Prostate gland (tissue), 2 donors: ENCODE data around the gene MRPL39. TPM values are rescaled to one million over a fixed set of nuclear protein-coding genes. Genes with fewer than 3 reads are reported as not detected.

ENCODE experiments used
- DNase-seq: peaks from one replicate; pipeline ENCODE4 v3.0.0-alpha.2; 2019; ENCODE audit warnings: low spot score
- H3K27ac ChIP-seq, 2 donors: fragments of 200-600 bp; sonication (generic); 2 replicates each; pipeline ENCODE4 v1.5.1; 2017 to 2019
- H3K27me3 ChIP-seq: fragments of 200-600 bp; sonication (generic); replicated peaks from 2 replicates; pipeline ENCODE4 v1.5.1; 2019; ENCODE audit not compliant: insufficient read depth
- H3K36me3 ChIP-seq, 2 donors: fragments of 200-600 bp; sonication (generic); 1 replicate in 1 of 2; 2 replicates in 1 of 2; pipeline versions ENCODE4 v1.5.1 to v1.8.1; 2017 to 2019
- H3K4me1 ChIP-seq: fragments of 200-600 bp; sonication (generic); replicated peaks from 2 replicates; pipeline ENCODE4 v1.5.1; 2019
- H3K4me3 ChIP-seq, 2 donors: fragments of 200-600 bp; sonication (generic); 2 replicates each; pipeline ENCODE4 v1.5.1; 2017 to 2019
- H3K9me3 ChIP-seq: fragments of 200-600 bp; sonication (generic); 2 replicates; pipeline ENCODE4 v1.5.1; 2017
- POLR2A ChIP-seq: fragments of 450-650 bp; IDR thresholded peaks from one replicate; pipeline ENCODE4 v1.6.1; 2016; ENCODE audit warnings: antibody characterized with exemption, mild to moderate bottlenecking
- POLR2AphosphoS5 ChIP-seq: sonication (generic); formaldehyde crosslinking; IDR thresholded peaks from one replicate; pipeline ENCODE4 v1.6.1; 2017; ENCODE audit warnings: antibody characterized with exemption
- WGBS: methylation state at CpG from one replicate; pipeline ENCODE4 v1.1.5; 2018; 5-methylcytosine and 5-hydroxymethylcytosine counted together
- intact Hi-C: fragments of 100-400 bp; cut with DNase I; formaldehyde crosslinking; loops from one replicate; pipeline ENCODE4 v1.14.2; 2022
- total RNA-seq, 2 donors: library from RNA; depleted of rRNA; stranded (reverse); fragments of >200 nt; gene quantifications; one replicate each; pipeline ENCODE4 v1.1.0, GENCODE V29; 2016
- TF ChIP-seq, protein P1 (sequence below), 4 experiments: fragments of 200-600 bp in 2 of 4; fragments of 450-650 bp in 2 of 4; sonication (generic) in 2 of 4; IDR thresholded peaks; 1 replicate in 3 of 4; 2 replicates in 1 of 4; pipeline ENCODE4 v1.5.1; 2016 to 2019; ENCODE audit warnings: antibody characterized with exemption in 4 of 4, mild to moderate bottlenecking in 2 of 4, moderate library complexity in 2 of 4

The MRPL39 gene
- total RNA-seq, 2 donors from 2014 or later: 15.4 to 15.8 TPM

DNA sequence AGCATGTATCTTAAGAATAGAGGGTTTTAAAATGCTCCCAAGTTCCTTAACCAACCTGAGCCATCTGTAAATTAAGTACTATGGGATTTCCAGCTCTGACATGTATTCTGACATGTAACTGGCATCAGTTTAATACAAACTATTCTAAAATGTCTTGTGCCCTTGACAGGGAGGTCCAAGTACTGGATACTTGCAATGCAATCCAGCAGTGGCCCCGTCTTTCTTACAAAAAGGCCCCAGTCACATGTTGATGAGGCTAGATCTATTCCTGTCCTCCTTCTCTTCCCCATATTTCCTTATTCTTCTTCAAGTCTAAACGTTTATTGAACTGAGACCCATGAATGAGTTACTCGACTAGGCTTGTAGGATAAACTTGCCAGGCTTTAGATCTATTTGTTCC lies 46.4 kb downstream of the MRPL39 start:
- H3K27ac ChIP-seq: no peak overlapping the region
- H3K27me3 ChIP-seq: no peaks in the 10 kb centered on the region
- WGBS: 61% methylated on average over 3 of the region's 3 CpGs
- no peak overlapping the region for H3K4me3 ChIP-seq
- no peak for DNase-seq
- H3K36me3 ChIP-seq: no peaks in the 10 kb centered on the region
- no peaks in the 10 kb centered on the region for H3K4me1 ChIP-seq
- no peaks in the 10 kb centered on the region for H3K9me3 ChIP-seq
- TF ChIP-seq POLR2A (no peak), POLR2AphosphoS5 (no peak)
- TF ChIP-seq, protein P1, sequence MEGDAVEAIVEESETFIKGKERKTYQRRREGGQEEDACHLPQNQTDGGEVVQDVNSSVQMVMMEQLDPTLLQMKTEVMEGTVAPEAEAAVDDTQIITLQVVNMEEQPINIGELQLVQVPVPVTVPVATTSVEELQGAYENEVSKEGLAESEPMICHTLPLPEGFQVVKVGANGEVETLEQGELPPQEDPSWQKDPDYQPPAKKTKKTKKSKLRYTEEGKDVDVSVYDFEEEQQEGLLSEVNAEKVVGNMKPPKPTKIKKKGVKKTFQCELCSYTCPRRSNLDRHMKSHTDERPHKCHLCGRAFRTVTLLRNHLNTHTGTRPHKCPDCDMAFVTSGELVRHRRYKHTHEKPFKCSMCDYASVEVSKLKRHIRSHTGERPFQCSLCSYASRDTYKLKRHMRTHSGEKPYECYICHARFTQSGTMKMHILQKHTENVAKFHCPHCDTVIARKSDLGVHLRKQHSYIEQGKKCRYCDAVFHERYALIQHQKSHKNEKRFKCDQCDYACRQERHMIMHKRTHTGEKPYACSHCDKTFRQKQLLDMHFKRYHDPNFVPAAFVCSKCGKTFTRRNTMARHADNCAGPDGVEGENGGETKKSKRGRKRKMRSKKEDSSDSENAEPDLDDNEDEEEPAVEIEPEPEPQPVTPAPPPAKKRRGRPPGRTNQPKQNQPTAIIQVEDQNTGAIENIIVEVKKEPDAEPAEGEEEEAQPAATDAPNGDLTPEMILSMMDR (IDR thresholded peaks at IDR 0.05): no peak
- intact Hi-C loops: no loop called here

DNA sequence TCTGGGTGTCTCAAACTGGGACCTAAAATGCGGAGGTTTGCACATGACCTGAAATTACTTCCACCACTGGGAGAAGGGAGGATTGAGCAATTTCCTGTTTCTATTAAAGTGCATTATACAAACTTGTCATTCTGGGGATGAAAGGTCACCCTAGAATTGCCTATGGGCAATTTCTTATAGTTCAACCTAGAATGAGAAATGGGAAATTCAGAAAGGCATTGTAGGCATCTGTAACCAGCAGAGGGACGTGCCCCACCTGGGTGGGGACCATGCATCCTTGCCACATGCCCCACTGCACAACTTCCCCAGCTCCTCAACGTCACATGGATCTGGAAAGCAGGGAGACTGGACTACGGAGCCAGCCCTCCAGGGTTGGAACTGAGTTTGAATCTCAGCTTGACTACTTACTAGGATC lies 47.0 kb downstream of the MRPL39 start:
- DNase-seq: no peak
- WGBS: 87% methylated on average over 4 of the region's 4 CpGs
- intact Hi-C loops: no loop called here

DNA sequence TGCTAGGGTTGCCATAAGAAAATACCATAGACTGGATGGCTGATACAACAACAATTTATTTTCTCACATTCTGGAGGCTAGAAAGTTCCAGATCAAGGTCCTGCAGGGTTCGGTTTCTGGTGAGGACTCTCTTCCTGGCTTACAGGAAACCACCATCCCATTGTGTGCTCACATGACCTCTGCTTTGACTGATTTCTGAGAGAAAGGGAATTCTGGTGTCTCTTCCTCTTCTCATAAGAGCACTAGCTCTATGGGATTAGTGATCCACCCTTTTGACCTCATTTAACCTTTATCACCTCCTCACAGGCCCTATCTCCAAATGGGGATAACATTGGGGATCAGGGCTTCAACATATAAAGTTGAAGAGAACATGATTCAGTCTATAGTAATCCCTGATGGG lies 47.5 kb downstream of the MRPL39 start:
- Histone ChIP-seq H3K4me1 (no peaks in the 10 kb centered on the region), H3K27ac (no peak overlapping the region), H3K9me3 (no peaks in the 10 kb centered on the region), H3K27me3 (no peaks in the 10 kb centered on the region), H3K4me3 (no peak overlapping the region), H3K36me3 (no peaks in the 10 kb centered on the region)
- WGBS: 100% methylated on average over 1 of the region's 1 CpG
- TF ChIP-seq, protein P1 (IDR thresholded peaks at IDR 0.05): no peak
- TF ChIP-seq POLR2AphosphoS5: no peak
- no peak for TF ChIP-seq POLR2A
- intact Hi-C loops: no loop called here
- no peak for DNase-seq

More for the DNA sequence above, 47.0 kb downstream of the MRPL39 start:
- no peak overlapping the region for H3K27ac ChIP-seq
- H3K9me3 ChIP-seq: no peaks in the 10 kb centered on the region
- no peaks in the 10 kb centered on the region for H3K36me3 ChIP-seq
- no peak for TF ChIP-seq POLR2A
- TF ChIP-seq, protein P1 (IDR thresholded peaks at IDR 0.05): no peak
- no peak for TF ChIP-seq POLR2AphosphoS5
- no peak overlapping the region for H3K4me3 ChIP-seq
- no peaks in the 10 kb centered on the region for H3K4me1 ChIP-seq
- no peaks in the 10 kb centered on the region for H3K27me3 ChIP-seq

DNA sequence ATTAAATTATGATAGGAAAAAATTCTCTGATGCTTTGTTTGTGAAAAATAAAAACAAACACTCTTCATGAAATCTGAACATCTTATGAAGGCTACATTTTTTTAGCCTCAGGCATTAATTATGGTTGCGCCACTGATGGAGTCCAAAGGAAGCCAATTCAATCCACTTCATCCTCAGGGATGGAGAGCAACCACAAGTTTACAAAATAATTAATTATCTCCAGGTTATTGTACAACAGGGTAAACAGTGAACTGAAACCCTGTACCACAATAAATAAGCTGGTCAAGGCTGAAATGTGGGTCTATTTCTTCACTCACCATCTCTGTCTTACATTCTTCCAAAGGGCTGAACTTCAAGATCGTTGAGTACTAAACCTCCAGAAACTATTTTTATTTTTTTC lies 49.2 kb downstream of the MRPL39 start:
- WGBS: 83% methylated on average over 2 of the region's 2 CpGs
- Histone ChIP-seq H3K9me3 (no peaks in the 10 kb centered on the region), H3K4me3 (no peak overlapping the region), H3K27me3 (no peaks in the 10 kb centered on the region), H3K4me1 (no peaks in the 10 kb centered on the region), H3K36me3 (no peaks in the 10 kb centered on the region), H3K27ac (no peak overlapping the region)
- intact Hi-C loops: no loop called here
- TF ChIP-seq POLR2A (no peak), POLR2AphosphoS5 (no peak)
- TF ChIP-seq, protein P1 (IDR thresholded peaks at IDR 0.05): no peak
- no peak for DNase-seq

DNA sequence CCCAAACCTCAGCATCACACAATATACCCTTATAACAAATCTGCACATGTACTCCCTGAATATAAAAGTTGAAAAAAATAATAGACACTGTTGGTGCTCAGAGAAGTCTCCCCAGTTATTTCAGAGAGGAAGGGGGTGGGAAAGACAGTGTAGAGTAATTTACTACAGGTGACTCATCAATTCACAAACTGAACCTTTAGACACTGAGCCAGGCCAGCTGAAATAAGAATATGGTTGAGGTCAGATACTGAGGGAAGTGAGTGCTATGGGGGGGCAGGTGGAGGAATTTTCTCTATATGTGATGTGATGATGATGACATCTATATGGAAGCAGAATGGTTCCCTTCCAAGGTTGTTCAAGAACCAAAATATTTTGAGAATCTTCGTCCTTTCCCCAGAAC lies 50.1 kb downstream of the MRPL39 start:
- intact Hi-C loops: no loop called here
- H3K9me3 ChIP-seq: no peaks in the 10 kb centered on the region
- H3K27ac ChIP-seq: no peak overlapping the region
- WGBS: 93% methylated on average over 1 of the region's 1 CpG
- H3K27me3 ChIP-seq: no peaks in the 10 kb centered on the region
- TF ChIP-seq, protein P1 (IDR thresholded peaks at IDR 0.05): no peak
- no peak for TF ChIP-seq POLR2AphosphoS5
- TF ChIP-seq POLR2A: no peak
- H3K4me3 ChIP-seq: no peak overlapping the region
- no peaks in the 10 kb centered on the region for H3K36me3 ChIP-seq
- DNase-seq: no peak
- no peaks in the 10 kb centered on the region for H3K4me1 ChIP-seq
